GM21447 (cell line): Measurements from ENCODE around the gene RYR2.
"Not testable (repeated sequence)": the region's sequence is repeated elsewhere in the genome, so short reads cannot be mapped to it uniquely, and the experiment has no call there.

Experiments used
- ATAC-seq: cut with Tn5 transposase; IDR thresholded peaks from one replicate; pipeline ENCODE4 v1.9.1; 2021; ENCODE audit not compliant: unreplicated experiment

The RYR2 gene

DNA sequence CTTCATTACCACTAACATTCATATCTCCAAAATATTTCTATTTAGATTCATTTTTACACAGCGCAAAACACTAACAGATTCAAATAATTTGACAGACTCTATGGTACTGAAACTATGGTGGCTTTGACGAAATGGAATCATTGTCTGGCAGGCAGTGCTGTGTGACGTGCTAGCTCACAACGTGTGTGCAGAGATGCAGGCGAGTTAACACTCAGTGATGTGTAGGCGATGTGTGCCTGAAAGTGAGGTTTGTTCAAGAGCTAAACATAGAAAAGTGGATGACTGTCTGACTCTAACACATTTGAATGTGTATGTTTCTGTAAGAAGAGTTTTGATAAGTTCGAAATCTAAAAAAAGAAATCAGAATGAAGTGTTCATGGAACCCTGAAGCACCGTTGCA lies 97.7 kb downstream of the RYR2 start:
- ATAC-seq: no peak

DNA sequence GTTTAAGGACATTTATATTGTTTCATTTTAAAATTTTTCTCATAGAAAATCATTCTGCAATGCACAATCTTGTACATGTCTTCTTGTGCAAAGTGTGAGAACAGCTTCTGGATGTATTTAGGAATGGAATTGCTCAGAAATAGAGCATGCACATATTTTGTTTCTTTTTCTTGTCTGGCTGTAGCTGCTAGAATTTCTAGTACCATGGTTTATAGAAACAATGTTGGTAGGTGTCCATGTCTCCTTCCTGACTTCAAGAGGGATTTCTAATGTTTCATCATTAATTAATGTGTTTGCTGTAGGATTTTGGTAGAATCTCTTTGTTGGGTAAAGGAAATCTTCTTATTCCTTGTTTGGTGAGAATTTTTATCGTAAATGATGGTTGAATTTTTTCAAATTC lies 99.0 kb downstream of the RYR2 start:
- ATAC-seq: no peak

DNA sequence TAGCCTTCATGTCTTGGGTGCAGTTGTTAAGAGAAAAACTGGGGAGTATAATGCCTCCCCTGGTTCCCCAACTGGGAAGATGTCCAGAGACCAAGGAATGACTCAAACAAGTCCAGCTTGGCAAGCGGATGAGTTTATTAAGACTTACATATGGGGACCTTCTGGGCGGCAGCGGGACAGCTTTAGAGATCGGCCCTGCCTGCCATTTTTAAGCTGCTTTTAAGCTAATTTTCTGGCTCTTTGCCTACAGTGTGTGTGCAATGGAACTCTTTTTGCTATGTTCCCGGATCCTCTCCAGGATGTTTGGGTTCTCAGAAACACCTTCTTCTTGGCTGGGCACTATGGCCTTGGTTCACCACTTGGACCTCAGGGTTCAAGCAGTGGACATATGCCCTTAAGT lies 99.5 kb downstream of the RYR2 start:
- ATAC-seq: no peak

- no peak for ATAC-seq
Measured at GRCh38 chr1:237145379-237146135, 103.6 kb downstream of the RYR2 start.

DNA sequence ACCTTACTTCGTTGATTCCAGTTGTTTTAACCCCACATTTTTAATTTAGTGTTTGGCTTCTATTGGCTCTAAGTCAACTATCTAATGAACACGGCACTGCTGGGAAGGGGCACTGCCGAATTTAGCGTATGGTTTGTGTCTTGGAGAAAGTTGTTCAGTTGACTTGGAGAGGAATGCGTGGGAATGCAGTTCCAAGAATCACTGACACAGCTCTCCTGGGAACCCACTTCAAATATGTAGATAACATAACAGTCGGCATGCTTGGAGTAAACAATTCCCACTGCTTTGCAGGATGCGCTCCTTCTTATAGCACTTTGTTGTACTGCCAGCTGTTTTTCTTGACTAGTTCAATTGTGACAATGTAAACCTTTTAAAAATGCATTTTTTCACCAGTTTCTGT lies 104.3 kb downstream of the RYR2 start:
- no peak for ATAC-seq

GRCh38 chr1:237149857-237150256 lies 107.9 kb downstream of the RYR2 start:
- ATAC-seq: no peak

GRCh38 chr1:237151979-237152378 lies 110.0 kb downstream of the RYR2 start:
- ATAC-seq: not testable (repeated sequence)

GRCh38 chr1:237152506-237153335 lies 110.7 kb downstream of the RYR2 start:
- ATAC-seq: no peak

GRCh38 chr1:237154157-237154556 lies 112.2 kb downstream of the RYR2 start:
- ATAC-seq: no peak

DNA sequence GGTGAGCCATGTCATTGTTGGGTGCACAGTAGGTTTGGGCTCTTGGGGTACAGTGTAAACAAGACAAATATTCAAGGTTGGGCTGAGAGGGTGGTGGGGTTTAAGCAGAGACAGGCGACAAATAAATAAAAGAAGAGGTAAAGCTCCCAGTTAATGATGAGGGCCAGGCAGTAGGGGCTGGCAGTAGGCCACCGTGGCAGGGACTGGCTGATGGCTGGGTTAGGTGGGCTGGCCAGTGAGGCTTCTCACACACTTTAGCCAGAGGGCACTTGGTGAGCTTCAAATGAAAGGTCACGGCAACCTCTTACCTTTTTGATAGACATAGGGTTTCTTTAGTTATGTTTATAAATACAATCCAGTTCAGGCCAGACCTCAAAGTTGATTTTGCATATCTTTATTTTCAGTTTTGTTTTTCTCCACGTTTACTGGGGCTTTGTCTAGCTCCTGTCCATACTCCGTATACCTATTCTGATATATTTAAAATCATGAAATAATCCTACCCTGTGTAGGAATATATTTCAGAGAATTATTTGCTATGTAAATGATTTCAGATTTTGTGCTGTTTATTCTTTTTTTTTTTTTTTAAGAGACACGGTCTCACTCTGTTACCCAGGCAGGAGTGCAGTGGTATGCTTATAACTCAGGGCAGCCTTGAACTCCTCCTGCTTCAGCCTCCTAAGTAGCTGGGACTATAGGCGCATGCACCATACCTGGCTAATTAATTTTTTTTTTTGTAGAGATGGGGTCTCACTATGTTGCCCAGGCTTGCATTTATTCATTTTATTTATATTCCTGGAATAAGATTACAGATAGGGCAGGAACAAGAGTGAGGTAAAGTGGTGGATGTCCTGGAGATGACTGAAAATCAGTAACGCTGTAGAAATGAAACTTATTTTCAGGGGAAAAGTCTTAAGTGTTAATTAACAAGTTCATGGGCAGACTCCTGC lies 122.7 kb downstream of the RYR2 start:
- ATAC-seq: no peak

- ATAC-seq: no peak
Measured at GRCh38 chr1:237166086-237166485, 124.1 kb downstream of the RYR2 start.

GRCh38 chr1:237166593-237167101 lies 124.7 kb downstream of the RYR2 start:
- ATAC-seq: no peak

GRCh38 chr1:237170149-237170548 lies 128.2 kb downstream of the RYR2 start:
- ATAC-seq: no peak

GRCh38 chr1:237171454-237172117 lies 129.6 kb downstream of the RYR2 start:
- ATAC-seq: no peak

DNA sequence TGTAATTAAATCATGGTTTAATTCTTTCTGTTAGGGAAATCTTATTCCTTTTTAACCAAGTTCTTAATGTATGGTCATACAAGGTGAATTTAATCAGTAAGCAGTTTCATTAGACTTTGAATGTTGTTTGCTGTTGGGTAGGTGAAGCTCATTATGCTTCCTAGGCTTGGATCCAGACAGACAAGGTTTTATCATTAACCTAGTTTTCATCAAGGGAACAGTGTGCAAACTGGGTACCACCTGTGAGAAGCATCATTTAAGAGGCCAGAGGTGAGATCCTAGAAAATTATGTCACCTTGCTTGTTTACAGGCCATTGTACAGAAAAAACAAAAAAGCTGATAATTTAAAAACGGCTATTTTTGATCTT lies 130.1 kb downstream of the RYR2 start:
- no peak for ATAC-seq

GRCh38 chr1:237179503-237179902 lies 137.5 kb downstream of the RYR2 start:
- no peak for ATAC-seq

DNA sequence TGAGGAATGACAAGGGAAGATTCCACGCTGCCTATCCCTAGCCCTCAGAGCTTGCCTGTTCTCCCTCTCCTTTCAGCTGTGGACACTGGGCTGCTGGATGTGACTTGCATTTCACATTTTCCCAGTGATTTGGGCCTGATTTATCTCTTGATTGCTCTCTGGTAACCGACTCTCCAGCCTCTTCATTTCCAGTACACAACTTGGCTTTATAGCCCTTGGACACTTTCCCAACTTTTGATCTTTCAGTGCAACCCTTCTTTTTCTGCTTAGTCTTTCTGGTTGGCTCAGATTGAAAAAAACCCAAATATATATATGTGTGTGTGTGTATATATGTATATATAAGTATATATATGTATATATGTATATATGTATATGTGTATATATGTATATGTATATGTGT lies 138.3 kb downstream of the RYR2 start:
- no peak for ATAC-seq

- no peak for ATAC-seq
Measured at GRCh38 chr1:237181743-237182317, 139.8 kb downstream of the RYR2 start.

DNA sequence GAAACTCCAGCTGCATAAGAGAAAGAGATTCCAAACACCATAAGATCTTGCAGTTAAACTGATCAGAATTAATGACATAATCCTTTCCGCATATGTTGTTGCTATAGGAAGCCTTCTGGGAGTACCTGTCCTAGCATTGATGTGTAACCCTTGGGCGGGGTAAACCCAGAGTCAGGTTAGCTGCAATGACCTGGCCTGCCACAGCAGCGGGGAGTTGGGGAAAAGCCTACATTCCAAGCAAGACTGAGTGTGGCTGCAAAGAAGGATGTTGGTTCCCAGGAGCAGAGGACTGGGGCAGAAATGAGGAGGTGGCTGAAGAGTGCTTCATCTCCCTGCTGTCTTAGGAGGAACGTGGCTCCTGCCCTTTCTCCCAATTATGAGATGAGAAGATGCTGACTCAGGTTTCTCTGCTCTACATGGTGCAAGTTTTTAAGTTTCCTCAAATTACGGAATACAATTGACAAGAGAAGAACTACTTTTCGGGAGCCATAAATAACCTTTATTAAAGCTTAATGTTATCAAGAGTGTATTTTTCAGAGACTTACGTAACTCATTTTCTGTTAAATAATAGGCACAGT lies 142.1 kb downstream of the RYR2 start:
- ATAC-seq: no peak

DNA sequence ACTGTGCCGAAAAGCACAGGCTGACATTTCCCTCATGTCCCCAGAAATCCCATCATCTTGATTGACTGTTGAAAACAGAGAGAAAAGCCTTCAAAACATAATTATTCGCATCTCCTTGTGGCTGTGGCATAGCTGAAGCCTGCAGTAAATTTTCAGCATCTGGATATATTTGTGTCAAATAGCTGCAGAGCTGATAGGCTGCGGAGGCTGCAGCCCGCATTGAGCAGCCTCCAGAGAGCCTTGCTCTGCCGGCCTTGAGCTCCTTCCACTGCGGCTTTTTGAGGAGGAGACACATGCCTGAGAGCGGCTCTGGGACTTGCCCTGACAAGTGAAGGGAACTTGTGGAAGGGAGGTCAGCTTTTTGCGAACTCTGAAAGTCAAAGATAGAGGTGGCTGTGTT lies 144.7 kb downstream of the RYR2 start:
- no peak for ATAC-seq
